ENCODE results near the gene SYCE1. TPM values are rescaled to one million over a fixed set of nuclear protein-coding genes. Genes with fewer than 3 reads are reported as not detected.

Gene SYCE1
- total RNA-seq (2022), result not detected in 2 replicates
- Bru-seq, nascent RNA, result not detected
- BruChase-seq, experiment 1, labeled RNA remaining after a 6-hour chase, result not detected
- BruChase-seq, experiment 2, labeled RNA remaining after a 2-hour chase, result not detected
- long read RNA-seq, result 0 reads

GRCh38 chr10:133565441-133566294, at the start of gene SYCE1:
TSS of gene SYCE1 (minus strand) at chr10:133565583. CDS start at chr10:133565529, 54 bp downstream.
- no peak for DNase-seq (ENCODE audit: unreplicated experiment)
- ChIA-PET POLR2A (no interaction called here), CTCF (interaction anchor here (0.6 kb wide), 1 partner anchor 15 kb away, joined by 3 read pairs; no protein-coding TSS in a partner anchor)
- no peaks in the 10 kb centered on the region for H3K9me3 Mint-ChIP-seq (ENCODE audit: unreplicated experiment)
- no peak within 1 kb of the TSS for H3K4me3 Mint-ChIP-seq (ENCODE audit: unreplicated experiment)
- H3K4me1 Mint-ChIP-seq (ENCODE audit: insufficient read depth, unreplicated experiment), result no peaks in the 10 kb centered on the region
- TF ChIP-seq, protein P1, sequence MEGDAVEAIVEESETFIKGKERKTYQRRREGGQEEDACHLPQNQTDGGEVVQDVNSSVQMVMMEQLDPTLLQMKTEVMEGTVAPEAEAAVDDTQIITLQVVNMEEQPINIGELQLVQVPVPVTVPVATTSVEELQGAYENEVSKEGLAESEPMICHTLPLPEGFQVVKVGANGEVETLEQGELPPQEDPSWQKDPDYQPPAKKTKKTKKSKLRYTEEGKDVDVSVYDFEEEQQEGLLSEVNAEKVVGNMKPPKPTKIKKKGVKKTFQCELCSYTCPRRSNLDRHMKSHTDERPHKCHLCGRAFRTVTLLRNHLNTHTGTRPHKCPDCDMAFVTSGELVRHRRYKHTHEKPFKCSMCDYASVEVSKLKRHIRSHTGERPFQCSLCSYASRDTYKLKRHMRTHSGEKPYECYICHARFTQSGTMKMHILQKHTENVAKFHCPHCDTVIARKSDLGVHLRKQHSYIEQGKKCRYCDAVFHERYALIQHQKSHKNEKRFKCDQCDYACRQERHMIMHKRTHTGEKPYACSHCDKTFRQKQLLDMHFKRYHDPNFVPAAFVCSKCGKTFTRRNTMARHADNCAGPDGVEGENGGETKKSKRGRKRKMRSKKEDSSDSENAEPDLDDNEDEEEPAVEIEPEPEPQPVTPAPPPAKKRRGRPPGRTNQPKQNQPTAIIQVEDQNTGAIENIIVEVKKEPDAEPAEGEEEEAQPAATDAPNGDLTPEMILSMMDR (IDR thresholded peaks at IDR 0.05; ENCODE audit: unreplicated experiment), result no peak
- H3K27ac Mint-ChIP-seq (ENCODE audit: low read depth, unreplicated experiment), result no peak within 1 kb of the TSS
- intact Hi-C loops (cut with micrococcal nuclease), result no loop called here
- no TSS peak for BruUV-seq (replicated peaks)
- H3K36me3 Mint-ChIP-seq (ENCODE audit: insufficient read depth, unreplicated experiment), result no peaks in the 10 kb centered on the region
- H3K27me3 Mint-ChIP-seq (ENCODE audit: insufficient read depth, unreplicated experiment), result peaks cover 21% of the 10 kb centered on the region

DNA sequence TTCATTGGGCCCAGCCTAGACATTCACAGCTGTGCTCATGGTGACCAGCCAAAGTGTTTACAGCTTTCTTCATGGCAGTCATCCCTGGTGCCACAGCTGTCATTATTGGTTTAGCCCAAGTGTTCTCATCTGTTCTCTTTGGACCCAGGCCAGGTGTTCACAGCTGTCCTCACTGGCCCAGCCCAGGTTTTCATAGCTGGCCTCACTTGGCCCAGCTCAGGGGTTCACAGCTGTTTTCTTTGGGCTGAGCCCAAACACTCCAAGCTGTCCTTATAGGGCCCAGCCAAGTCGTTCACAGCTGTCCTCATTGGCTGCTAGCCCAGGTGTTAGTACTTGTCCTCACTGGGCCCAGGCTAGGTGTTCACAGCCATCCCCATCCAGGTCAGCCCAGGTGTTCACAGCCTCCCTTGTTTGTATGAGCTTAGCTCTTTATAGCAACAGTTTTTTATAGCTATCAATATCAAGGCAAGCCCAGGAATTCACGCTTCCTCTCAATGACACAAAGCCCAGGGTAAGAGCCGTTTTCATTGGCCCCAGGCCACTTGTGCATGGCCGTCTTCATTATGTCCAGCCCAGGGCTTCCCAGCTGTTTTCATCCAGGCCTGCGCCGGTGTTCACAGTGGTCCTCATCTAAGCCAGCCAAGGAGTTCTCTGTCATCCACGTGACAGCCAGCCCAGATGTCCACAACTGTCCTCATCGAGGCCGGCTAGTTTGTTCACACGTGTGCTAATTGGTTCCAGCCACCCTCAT, 49.6 kb upstream of the SYCE1 start:
- no peak for DNase-seq (ENCODE audit: unreplicated experiment)
- CTCF ChIA-PET, result interaction anchor here (0.6 to 1.2 kb wide), 3 partner anchors 86 to 331 kb away, joined by 3 to 5 read pairs (median 3); no protein-coding TSS in a partner anchor
- no TSS peak for BruUV-seq (replicated peaks)
- intact Hi-C loops (cut with micrococcal nuclease), result no loop called here
- TF ChIP-seq, protein P1 (IDR thresholded peaks at IDR 0.05; ENCODE audit: unreplicated experiment), result no peak
- Mint-ChIP-seq H3K27ac (ENCODE audit: low read depth, unreplicated experiment) (no peak overlapping the region), H3K27me3 (ENCODE audit: insufficient read depth, unreplicated experiment) (peaks cover 34% of the 10 kb centered on the region), H3K36me3 (ENCODE audit: insufficient read depth, unreplicated experiment) (no peaks in the 10 kb centered on the region), H3K9me3 (ENCODE audit: unreplicated experiment) (no peaks in the 10 kb centered on the region), H3K4me1 (ENCODE audit: insufficient read depth, unreplicated experiment) (no peaks in the 10 kb centered on the region), H3K4me3 (ENCODE audit: unreplicated experiment) (no peak overlapping the region)
- POLR2A ChIA-PET, result no interaction called here

- H3K9me3 Mint-ChIP-seq (ENCODE audit: unreplicated experiment), result no peaks in the 10 kb centered on the region
- CTCF ChIA-PET, result interaction anchor here (0.5 to 1.2 kb wide), 3 partner anchors 20 to 177 kb away, joined by 4 to 5 read pairs (median 4); no protein-coding TSS in a partner anchor
- BruUV-seq (replicated peaks), result no TSS peak
- H3K4me1 Mint-ChIP-seq (ENCODE audit: insufficient read depth, unreplicated experiment), result peaks cover 1% of the 10 kb centered on the region
- no peak for DNase-seq (ENCODE audit: unreplicated experiment)
- peaks cover 40% of the 10 kb centered on the region for H3K27me3 Mint-ChIP-seq (ENCODE audit: insufficient read depth, unreplicated experiment)
- POLR2A ChIA-PET, result no interaction called here
- TF ChIP-seq, protein P1 (IDR thresholded peaks at IDR 0.05; ENCODE audit: unreplicated experiment), result no peak
- intact Hi-C loops (cut with micrococcal nuclease), result no loop called here
- no peak overlapping the region for H3K4me3 Mint-ChIP-seq (ENCODE audit: unreplicated experiment)
- H3K36me3 Mint-ChIP-seq (ENCODE audit: insufficient read depth, unreplicated experiment), result no peaks in the 10 kb centered on the region
- H3K27ac Mint-ChIP-seq (ENCODE audit: low read depth, unreplicated experiment), result no peak overlapping the region
These were observed 48.3 kb upstream of the SYCE1 start for GRCh38 chr10:133613699-133614098.

DNA sequence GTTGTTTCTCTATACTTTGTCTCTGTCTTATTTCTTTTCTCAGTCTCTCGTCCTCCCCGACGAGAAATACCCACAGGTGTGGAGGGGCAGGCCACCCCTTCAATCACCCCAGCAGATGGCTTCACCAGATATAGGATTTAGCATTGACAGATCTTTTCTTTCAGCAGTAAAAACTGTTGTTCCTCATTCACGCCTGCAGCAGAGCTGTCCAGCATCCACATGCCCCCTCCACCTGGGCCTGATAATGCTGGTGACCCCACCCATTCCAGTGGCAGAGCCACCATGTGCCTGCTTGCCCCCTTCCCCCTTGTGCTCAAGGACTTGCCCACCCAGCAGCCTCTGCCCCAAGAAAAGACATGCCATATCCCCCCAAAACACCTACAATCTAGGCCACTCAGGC, 45.7 kb upstream of the SYCE1 start:
- Mint-ChIP-seq H3K9me3 (ENCODE audit: unreplicated experiment) (no peaks in the 10 kb centered on the region), H3K27me3 (ENCODE audit: insufficient read depth, unreplicated experiment) (peaks cover 67% of the 10 kb centered on the region), H3K4me1 (ENCODE audit: insufficient read depth, unreplicated experiment) (peaks cover 4% of the 10 kb centered on the region), H3K4me3 (ENCODE audit: unreplicated experiment) (no peak overlapping the region), H3K36me3 (ENCODE audit: insufficient read depth, unreplicated experiment) (no peaks in the 10 kb centered on the region), H3K27ac (ENCODE audit: low read depth, unreplicated experiment) (no peak overlapping the region)
- BruUV-seq (replicated peaks), result no TSS peak
- TF ChIP-seq, protein P1 (IDR thresholded peaks at IDR 0.05; ENCODE audit: unreplicated experiment), result no peak
- DNase-seq (ENCODE audit: unreplicated experiment), result no peak
- intact Hi-C loops (cut with micrococcal nuclease), result no loop called here
- CTCF ChIA-PET, result no interaction called here
- POLR2A ChIA-PET, result no interaction called here
